ENCODE measurements around the gene CALHM1. TPM values are rescaled to one million over a fixed set of nuclear protein-coding genes. Genes with fewer than 3 reads are reported as not detected.
"Not testable (repeated sequence)": the region's sequence is repeated elsewhere in the genome, so short reads cannot be mapped to it uniquely, and the experiment has no call there.

CALHM1 gene
- total RNA-seq, 2 donors from 2014 or later, result not detected

DNA sequence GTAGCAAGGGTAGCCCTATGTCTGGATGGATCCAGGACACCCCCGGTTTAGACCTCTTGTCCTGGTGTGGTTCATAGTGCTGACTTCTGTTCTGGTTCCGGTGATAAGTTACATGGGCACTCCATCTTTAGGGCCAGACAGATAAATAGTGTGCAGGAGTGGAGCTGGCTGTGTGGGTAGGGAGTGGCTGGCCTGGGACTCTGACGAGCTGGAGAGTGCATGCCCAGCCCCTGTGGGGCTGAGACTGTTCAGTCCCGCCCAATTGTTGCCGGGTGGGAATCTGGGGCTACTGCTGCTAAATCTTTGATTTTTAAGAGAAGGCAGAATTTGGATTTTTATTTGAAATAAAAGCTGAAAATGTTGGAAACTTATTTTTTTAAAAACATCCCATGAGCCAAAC lies 35.0 kb downstream of the CALHM1 start:
- peaks cover 12% of the 10 kb centered on the region for H3K4me1 Mint-ChIP-seq
- ATAC-seq (no peak), DNase-seq (no peak)
- no peak overlapping the region for H3K4me3 Mint-ChIP-seq
- H3K36me3 Mint-ChIP-seq (ENCODE audit: low read depth), result peaks cover 15% of the 10 kb centered on the region
- no peaks in the 10 kb centered on the region for H3K9me3 ChIP-seq (ENCODE audit: control insufficient read depth, low read length, poor library complexity, severe bottlenecking)
- H3K27me3 Mint-ChIP-seq, result no peaks in the 10 kb centered on the region
- no peak overlapping the region for H3K27ac Mint-ChIP-seq

DNA sequence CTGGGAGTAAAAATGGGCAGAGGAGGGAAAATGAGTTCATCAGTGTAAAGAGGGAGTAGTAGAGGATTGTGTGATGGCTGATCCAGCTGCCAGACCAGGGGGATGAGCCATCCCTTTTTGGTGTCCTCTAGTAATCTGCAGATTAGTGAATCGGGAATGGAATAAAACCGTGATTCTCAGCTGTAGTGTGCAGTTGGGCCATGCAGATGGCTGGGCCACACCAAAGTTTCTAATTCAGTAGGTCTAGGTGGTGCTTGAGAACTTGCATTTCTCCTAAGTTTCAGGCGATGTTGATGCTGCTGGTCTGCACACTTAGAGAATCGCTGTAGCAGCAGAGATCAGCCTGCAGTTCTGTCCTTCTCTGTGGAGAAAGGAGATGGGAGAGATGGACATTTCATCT lies 39.6 kb downstream of the CALHM1 start:
- no peaks in the 10 kb centered on the region for H3K27me3 Mint-ChIP-seq
- H3K4me1 Mint-ChIP-seq, result peaks cover 12% of the 10 kb centered on the region
- no peak for DNase-seq
- no peak for ATAC-seq
- H3K27ac Mint-ChIP-seq, result no peak overlapping the region
- no peak overlapping the region for H3K4me3 Mint-ChIP-seq
- H3K36me3 Mint-ChIP-seq (ENCODE audit: low read depth), result peaks cover 26% of the 10 kb centered on the region
- no peaks in the 10 kb centered on the region for H3K9me3 ChIP-seq (ENCODE audit: control insufficient read depth, low read length, poor library complexity, severe bottlenecking)

DNA sequence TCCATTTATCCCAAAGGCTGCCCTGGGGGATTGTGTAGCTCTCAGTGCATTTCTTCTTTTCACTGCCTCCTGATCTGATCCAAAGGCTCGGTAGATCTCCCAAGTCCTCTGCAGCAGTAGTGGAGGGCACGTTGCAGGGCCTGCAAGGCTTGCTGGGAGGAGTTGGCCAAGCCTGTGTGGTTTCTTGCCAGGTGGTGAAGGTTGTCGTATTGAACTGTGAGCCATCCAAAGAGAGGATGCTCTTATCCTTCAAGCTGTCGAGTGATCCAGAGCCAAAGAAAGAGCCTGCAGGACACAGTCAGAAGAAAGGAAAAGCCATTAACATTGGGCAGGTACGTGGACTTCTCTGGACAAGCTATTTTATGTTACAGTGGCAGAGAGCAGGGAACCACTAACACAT lies 41.1 kb downstream of the CALHM1 start:
- H3K9me3 ChIP-seq (ENCODE audit: control insufficient read depth, low read length, poor library complexity, severe bottlenecking), result no peaks in the 10 kb centered on the region
- H3K27me3 Mint-ChIP-seq, result no peaks in the 10 kb centered on the region
- DNase-seq (no peak), ATAC-seq (no peak)
- H3K36me3 Mint-ChIP-seq (ENCODE audit: low read depth), result peaks cover 20% of the 10 kb centered on the region
- no peak overlapping the region for H3K27ac Mint-ChIP-seq
- H3K4me3 Mint-ChIP-seq, result no peak overlapping the region
- H3K4me1 Mint-ChIP-seq, result peaks cover 12% of the 10 kb centered on the region

DNA sequence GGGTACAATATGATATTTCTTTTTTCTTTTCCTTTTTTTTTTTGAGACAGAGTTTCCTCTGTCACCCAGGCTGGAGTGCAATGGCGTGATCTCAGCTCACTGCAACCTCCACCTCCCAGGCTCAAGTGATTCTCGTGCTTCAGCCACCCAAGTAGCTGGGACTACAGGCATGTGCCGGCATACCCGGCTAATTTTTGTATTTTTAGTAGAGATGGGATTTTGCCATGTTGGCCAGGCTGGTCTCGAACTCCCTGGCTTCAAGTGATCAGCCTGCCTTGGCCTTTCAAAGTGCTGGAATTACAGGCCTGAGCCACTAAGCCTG lies 41.6 kb downstream of the CALHM1 start:
- H3K27ac Mint-ChIP-seq; H3K4me3 Mint-ChIP-seq; DNase-seq; H3K9me3 ChIP-seq (ENCODE audit: control insufficient read depth, low read length, poor library complexity, severe bottlenecking); ATAC-seq; H3K27me3 Mint-ChIP-seq: not testable (repeated sequence)
- H3K36me3 Mint-ChIP-seq (ENCODE audit: low read depth), result peaks cover 19% of the 10 kb centered on the region
- peaks cover 12% of the 10 kb centered on the region for H3K4me1 Mint-ChIP-seq

DNA sequence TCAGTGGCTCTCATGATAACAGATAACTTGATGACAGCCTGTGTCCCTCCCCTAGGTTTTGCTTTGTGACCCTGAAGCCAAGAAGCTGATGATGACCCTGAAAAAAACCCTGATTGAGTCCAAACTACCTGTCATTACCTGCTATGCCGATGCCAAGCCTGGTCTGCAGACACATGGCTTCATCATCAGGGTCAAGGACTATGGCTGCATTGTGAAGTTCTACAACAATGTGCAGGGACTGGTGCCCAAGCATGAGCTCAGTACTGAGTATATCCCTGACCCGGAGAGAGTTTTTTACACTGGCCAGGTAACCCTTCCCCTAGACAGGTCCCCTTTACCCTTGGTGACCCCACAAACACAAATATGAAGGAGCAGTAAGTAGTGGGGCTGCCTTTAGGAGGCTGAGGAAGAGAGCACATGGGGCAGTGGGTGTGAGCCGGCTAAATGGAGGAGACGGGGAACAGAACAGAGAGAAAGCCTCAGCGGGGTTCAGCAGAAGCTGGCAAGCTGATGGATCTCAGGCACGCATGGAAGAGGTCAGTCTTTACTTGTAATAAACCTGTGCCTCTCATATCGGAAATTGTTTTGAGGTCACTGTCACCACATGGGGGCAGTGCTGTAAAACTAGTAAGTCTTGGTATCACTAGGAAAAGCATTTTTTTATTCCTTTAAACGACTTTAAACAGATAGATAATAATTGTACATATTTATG lies 42.1 kb downstream of the CALHM1 start:
- H3K27me3 Mint-ChIP-seq, result no peaks in the 10 kb centered on the region
- ATAC-seq, result peak; percentile 48

DNA sequence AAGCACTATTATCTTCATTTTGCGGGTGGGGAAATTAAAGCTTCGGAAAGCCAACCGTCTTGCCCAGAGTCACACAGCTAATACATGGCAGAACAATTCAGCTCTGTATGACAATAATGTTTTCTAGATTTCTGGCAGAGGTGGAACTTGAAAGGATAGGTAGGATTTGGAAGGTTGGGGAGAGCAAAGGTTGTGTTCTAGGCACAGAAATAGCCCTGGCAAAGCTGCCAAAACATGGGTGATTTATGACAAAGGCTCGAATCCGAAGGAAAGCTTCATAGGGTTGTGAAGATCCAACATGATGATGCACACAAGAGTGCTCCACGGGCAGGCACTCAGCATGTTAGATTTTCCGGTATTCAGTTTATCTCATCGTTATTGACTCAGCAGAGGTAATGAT lies 43.1 kb downstream of the CALHM1 start:
- H3K36me3 Mint-ChIP-seq (ENCODE audit: low read depth), result peaks cover 19% of the 10 kb centered on the region
- H3K9me3 ChIP-seq (ENCODE audit: control insufficient read depth, low read length, poor library complexity, severe bottlenecking), result no peaks in the 10 kb centered on the region
- no peak overlapping the region for H3K4me3 Mint-ChIP-seq
- H3K27ac Mint-ChIP-seq, result no peak overlapping the region
- H3K4me1 Mint-ChIP-seq, result peaks cover 12% of the 10 kb centered on the region
- no peak for ATAC-seq
- no peaks in the 10 kb centered on the region for H3K27me3 Mint-ChIP-seq
- no peak for DNase-seq

More for the DNA sequence above, 42.1 kb downstream of the CALHM1 start:
- DNase-seq, result peak; percentile 31 to 56 (median 34)
- H3K36me3 Mint-ChIP-seq (ENCODE audit: low read depth), result peaks cover 19% of the 10 kb centered on the region
- H3K4me1 Mint-ChIP-seq, result peaks cover 12% of the 10 kb centered on the region
- no peak overlapping the region for H3K27ac Mint-ChIP-seq
- no peak overlapping the region for H3K4me3 Mint-ChIP-seq
- H3K9me3 ChIP-seq (ENCODE audit: control insufficient read depth, low read length, poor library complexity, severe bottlenecking), result no peaks in the 10 kb centered on the region

DNA sequence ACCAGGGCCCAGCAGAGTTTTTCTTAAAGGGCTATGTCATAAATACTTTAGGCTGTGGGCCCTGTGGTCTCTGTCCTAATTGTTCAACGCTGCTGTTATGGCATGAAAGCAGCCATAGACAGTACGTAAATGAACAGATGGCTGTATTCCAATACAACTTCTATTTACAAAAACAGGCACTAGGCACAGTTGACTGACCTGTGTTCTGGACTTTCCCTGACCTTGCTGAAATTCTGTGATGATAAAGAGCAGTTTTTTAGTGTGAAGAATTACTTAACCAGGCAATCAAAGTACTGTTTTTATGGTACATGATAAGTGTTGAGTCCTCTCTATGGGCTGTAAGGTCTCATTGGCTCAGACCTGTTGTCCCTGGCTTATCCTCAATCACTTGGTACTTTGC lies 45.1 kb downstream of the CALHM1 start:
- H3K27ac Mint-ChIP-seq, result no peak overlapping the region
- DNase-seq, result no peak
- peaks cover 23% of the 10 kb centered on the region for H3K36me3 Mint-ChIP-seq (ENCODE audit: low read depth)
- no peaks in the 10 kb centered on the region for H3K9me3 ChIP-seq (ENCODE audit: control insufficient read depth, low read length, poor library complexity, severe bottlenecking)
- H3K4me1 Mint-ChIP-seq, result peaks cover 12% of the 10 kb centered on the region
- no peak overlapping the region for H3K4me3 Mint-ChIP-seq
- no peaks in the 10 kb centered on the region for H3K27me3 Mint-ChIP-seq
- no peak for ATAC-seq

Other genes with a start within 250 kb of the CALHM1 start
- gene RPEL1, start 213.0 kb downstream of the CALHM1 start, total RNA-seq, result not detected
- gene INA, start 181.8 kb downstream of the CALHM1 start, total RNA-seq, result not detected
- gene PCGF6, start 107.8 kb downstream of the CALHM1 start, total RNA-seq, result 1 to 10 TPM; 4.6 to 4.7 TPM
- 1 to 10 TPM; 5.7 to 7.4 TPM for gene TAF5, start 90.9 kb downstream of the CALHM1 start, total RNA-seq
- 100 to 1,000 TPM; 135 to 136 TPM for gene ATP5MK, start 62.4 kb downstream of the CALHM1 start, total RNA-seq
- gene PDCD11, start 62.3 kb downstream of the CALHM1 start, total RNA-seq, result 10 to 100 TPM; 18.7 to 29.7 TPM
- gene CALHM2, start 6.5 kb downstream of the CALHM1 start, total RNA-seq, result 10 to 100 TPM; 15.5 to 23.6 TPM
- not detected for gene CALHM3, start 20.3 kb upstream of the CALHM1 start, total RNA-seq
- gene NEURL1, start 34.8 kb upstream of the CALHM1 start, total RNA-seq, result 1 to 10 TPM in 1 of 2 donors, under 1 TPM in 1; 0.50 to 1.1 TPM

Data from T-helper 17 cell (primary cell).